Measurements from ENCODE around the gene C6orf136. TPM values are rescaled to one million over a fixed set of nuclear protein-coding genes. Genes with fewer than 3 reads are reported as not detected.

The C6orf136 gene
- total RNA-seq, 1 donor from 2014 or later, result 20.1 TPM

DNA sequence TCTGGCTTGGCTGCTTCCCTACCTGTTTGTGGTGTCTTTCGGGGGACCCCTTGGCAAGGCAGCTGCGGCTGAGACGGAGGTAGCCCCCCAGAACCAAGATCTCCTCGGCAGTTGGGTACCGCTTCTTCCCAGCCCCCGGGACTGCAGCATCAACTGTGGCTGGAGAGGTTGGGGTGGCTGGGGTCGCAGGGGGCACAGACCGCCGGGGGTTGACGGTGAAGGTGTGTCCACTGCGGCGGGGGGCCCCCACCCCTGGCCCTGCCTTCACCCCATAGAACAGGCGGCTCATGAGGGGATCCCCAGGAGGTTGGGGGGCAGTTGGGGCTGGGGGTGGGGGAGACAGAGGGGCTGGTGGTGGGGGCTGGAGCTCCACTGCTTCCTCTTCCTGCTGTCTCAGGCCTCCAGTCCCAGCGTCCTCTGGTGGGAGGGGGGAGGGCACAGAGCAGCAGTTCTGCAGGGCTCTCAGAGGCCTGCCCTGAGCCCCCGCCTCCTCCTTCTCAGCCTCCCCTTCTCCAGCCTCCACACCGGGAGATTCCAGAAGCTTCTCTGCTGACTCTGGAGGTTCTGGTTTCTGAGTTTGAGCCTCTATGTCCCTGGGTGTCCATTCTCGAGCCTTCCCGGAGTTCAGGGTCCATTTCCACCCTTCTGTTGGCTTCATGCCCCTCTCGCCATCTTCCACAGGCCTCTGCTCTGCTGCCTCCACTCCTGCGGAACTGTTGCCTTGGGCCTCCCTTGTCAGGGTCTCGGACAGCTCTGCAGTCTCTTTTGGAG, 37.6 kb downstream of the C6orf136 start:
- intact Hi-C loops (cut with micrococcal nuclease), result loop anchor here (10.0 kb wide), 1 partner anchor 470 kb away; the partner anchor contains the start of genes CCHCR1 and TCF19

DNA sequence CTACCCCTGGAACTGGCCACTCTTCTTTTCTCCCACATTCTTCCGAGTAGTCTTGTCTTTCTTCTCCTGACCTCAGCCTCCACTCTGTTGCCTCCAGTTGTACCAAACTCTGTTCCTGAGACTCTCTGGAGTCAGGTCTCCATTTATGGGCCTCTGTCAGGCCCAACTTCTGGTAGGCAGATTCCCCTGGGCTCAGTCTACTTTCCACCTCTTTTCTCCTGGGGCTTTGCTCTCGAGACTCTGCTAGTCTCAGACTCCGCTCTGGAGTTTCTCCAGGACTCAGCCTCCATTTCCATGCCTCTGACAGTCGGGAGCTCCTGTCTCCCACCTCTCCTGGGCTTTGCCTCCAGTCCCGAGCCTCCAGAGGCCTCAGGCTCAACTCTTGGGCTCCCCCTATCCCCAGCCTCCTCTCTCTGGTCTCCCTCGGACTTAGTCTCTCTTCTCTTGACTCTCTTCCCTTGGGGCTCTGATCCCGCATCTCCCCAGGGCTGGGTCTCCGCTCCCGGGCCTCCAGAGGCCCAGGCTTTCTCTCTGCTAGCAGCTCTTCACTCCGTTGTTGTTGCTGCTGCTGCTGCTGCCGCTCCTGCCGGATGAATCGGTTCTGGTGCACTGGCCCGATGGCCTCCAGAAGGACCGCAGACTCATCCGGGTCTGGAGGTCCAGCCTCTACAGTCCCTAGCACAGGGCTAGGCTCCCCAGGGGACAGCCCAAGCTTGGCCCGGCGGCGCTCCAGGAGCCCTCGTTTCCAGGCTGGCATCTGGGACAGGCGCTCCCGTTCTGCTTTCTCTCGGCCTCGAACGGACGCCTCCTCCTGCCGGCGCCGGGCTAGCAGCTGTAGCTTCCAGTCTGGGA, 38.5 kb downstream of the C6orf136 start:
- intact Hi-C loops (cut with micrococcal nuclease), result loop anchor here (10.0 kb wide), 1 partner anchor 469 kb away; the partner anchor contains the start of genes CCHCR1 and TCF19

DNA sequence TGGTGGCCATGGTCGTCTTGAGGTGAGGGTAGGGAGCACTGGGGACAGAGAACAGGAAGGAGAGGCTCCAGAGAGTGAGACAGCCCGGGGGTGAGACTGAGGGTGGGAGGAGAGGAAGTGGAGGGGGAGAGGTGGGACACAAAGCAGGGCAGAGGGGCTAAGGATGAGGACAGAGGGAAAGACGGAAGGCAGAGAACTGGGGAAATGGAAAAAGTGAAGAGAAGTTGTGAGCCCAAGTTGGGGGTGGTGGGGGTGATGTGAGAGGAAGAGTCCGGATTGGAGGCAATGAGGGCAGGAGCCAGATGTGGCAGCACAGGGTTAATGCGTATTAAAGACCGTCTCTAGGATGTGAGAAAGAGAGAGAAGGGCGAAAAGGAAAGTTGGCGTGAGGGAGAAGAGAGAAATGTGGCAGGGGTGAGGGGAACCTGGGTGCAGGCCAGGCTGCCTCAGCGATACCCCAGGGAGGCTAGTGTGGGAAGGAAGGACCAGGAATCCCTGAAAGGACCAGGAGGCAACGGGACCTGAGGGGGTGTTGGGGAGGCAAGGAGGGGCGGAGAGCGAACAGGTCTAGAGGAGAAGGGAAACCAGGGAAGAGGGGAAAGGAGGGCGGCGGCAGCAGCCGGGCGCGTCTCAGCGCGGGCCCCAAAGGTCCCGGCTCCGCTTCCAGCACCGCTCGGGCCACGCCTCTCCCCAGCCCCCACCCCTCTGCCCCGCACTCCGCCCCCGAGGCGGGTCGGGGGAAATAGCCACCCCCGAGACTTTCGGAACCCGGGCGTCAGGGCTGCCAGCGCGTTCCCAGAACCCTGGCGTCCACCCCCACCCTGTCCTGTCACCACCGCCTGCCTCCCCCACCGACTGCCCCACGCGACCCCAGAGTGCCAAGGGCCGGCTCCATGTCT, 39.3 kb downstream of the C6orf136 start, which contains the start of gene PPP1R18:
TSS of gene PPP1R18 (minus strand) at position 637 of the 899 bp plus-strand sequence. CDS start at position 10, 627 bp downstream.
- intact Hi-C loops (cut with micrococcal nuclease), result loop anchor here (10.0 kb wide), 1 partner anchor 469 kb away; the partner anchor contains the start of genes CCHCR1 and TCF19

DNA sequence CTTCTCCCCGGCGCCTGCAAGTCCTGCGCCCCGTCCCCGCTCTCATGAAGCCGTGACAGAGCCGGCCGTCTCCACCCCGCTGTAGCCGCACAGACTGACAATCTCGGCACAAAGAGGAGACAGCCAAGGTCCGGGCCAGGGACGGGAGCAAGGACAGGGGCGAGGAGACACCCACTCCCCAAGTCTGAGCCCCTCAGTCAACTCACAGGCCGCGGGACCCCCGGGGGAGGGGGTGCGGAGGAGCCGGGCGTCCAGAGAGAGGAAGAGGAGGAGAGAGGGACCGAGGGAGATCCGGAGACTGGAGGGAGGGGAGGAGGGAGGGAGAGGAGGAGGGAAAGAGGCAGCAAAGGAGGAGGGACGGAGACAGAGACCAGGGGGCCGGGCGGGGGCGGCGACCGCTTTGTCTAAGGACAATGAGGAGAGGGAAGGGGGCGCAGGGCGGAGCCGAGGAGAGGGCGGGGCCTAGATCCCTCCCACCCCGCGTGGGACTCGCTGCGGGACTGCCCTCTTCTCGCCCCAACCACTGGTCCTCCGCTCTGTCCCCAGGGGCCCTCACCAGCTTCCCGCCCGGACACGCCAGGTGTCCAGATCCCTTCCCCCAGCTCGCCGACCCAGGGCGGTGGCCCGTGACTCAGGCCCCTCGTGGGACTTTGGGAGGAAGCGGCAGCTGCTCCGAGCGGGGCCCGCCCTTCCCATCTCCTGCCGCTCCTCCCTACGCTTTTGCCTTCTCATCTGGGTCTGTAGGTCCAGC, 40.1 kb downstream of the C6orf136 start:
- intact Hi-C loops (cut with micrococcal nuclease), result loop anchor here (1.0 to 10.0 kb wide), 2 partner anchors 30 to 468 kb away; partner anchors contain the start of genes CCHCR1, MDC1 and TCF19

DNA sequence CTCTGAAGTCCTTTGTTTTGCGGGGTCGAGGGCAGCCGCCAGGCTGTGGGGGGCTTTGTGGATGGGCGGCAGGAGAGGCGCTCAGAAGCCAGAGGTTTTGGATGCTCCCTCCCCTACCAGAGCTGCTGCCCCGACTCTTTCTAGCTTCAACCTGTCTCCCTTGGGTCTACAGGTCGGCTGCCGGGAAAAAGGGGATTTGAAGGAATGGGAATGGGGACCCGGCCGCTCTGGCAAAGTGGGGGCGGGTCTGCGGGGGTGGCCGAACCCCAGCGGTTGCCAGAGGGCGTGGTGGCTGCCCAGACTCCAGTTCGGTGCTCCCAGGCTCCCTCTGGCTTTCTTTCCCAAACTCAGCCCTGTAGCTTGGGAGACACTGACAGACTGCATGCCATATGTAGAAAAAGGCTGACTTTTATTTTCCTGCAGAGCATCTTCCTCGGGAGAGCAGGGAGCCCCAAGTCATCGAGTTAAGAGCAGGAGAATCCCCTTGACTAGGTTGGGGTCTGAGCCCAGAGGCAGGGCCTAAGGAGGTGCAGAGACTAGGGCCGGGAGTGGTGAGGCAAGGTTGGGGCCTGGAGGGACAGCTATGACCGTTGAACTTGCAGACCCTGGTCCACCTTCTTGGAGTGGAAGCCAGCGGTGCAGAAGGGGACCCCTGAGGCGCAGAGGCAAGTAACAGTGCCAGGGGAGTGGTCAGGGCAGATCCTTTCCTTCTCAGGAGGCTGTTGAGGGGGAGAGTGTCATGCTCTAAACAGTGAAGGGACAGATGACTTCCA, 40.9 kb downstream of the C6orf136 start:
- intact Hi-C loops (cut with micrococcal nuclease), result loop anchor here (1.0 to 10.0 kb wide), 2 partner anchors 29 to 467 kb away; partner anchors contain the start of genes CCHCR1, MDC1 and TCF19

DNA sequence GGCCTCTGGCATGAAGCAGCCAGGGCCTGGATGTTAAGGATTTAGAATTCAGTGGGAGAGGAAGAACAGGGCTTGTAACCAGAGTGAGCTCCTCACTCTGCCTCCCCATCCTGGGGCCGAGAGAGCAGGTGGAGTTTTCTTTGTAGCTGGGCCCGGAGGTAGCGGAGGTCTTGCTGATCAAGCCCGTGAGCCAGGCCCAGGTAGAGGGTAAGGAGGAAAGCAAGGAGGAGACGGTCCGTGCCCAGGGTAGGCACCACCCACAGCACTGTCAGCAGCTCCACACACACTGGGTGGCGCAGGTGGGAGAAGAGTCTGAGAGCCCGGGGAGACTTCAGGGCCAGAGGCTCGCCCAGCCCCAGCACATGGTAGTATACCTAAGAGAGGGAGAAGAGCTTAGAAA, 41.6 kb downstream of the C6orf136 start:
- intact Hi-C loops (cut with micrococcal nuclease), result loop anchor here (10.0 kb wide), 1 partner anchor 466 kb away; the partner anchor contains the start of genes CCHCR1 and TCF19

DNA sequence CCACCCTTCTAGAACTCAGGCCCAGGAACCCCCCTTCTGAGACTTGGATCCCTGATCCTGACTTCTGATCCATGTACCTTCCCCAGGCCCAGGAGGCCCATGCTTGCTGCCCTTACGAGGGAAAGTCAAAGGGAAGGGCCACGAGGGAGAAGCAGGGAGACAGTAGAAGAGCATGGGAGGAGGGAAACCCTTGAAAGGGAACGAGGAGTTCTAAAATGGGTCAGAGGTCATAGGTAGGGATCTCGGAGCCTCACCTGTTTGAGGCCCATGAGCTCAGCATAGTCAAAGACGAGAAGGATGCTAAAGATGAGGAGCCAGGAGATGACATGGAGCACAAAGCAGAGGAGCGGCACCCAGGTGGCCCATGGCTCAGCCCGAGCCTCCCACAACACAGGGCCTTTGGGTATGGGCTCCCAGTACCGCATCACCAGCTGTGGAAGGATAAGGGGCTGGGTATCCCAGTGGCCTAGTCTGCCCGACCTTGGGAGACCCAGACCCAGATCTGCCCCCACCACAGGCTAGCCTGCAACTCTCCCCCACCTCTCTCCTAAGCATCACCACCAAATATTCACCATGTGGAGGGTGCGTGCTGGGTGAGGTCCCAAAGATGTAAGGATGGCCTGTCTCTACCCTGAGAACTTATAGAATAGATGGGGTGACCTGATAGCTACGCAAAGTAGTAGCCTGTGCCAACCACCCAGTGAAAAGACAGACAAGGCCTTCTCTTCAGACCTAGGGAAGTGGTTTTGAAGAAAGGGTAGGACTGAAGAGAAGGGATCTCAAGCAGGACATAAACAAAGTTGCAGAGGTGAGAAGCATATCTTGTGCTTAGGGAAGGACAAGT, 42.3 kb downstream of the C6orf136 start:
- intact Hi-C loops (cut with micrococcal nuclease), result loop anchor here (10.0 kb wide), 1 partner anchor 466 kb away; the partner anchor contains the start of genes CCHCR1 and TCF19

DNA sequence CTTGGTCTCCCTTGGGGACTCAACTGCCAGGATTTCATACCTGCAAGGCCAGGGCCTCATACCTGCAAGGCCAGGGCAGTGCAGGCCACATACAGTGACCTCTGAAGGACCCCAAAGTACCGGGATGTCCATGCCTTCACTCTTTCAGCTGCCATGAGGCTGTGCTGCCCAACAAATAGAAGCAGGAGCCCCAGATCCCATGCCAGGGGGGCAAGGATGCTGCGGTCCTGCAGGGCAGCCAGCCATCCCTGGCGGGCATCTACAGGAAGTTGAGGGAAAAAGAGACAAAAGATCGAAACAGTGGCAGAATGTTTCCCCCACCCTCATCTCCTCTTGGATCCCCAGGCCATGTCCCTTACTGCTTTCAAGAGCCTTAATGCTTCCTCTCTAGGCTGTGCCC, 43.1 kb downstream of the C6orf136 start:
- intact Hi-C loops (cut with micrococcal nuclease), result loop anchor here (10.0 kb wide), 1 partner anchor 465 kb away; the partner anchor contains the start of genes CCHCR1 and TCF19

DNA sequence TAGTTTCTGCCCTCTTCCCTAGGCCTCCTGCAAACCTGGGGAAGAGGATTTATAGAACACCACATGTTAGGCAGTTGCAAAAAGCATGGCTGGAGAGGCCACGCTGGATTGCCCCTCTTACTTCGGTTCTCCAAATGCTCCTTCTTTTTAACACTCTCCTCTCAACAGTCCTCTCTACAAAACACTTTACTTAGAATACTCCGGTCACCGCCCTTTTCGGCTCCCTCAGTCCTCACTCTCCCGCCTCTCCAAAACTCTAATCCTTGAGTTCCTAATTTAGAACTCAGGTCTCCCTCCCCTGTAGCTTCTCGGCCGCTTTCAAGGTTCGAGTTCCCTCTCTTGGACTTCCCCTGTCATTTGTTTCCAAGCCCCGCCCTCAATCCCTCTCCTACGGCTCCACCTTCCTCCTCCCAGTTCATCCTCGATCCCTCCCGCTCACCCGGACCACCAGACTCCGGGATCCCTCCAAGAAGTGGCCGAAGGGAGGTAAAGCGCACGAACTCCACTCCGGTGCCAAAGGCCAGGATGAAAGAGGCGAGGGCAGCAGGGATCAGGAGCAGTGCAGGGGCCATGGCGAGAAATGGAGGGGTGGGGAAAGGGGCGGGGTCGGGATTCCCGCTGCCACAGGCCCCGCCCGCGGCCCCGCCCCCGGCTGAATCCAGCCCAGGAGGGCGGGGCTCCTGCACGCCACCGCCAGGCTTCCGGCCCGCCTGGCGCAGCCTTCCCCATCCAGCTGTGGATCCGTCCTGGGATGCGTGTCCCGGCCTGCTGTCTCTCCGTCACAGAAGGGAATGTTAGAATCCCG, 43.7 kb downstream of the C6orf136 start, which contains the start of gene NRM:
TSS of gene NRM (minus strand) at position 582 of the 805 bp plus-strand sequence. CDS start at position 572, 10 bp downstream.
- intact Hi-C loops (cut with micrococcal nuclease), result no loop called here

DNA sequence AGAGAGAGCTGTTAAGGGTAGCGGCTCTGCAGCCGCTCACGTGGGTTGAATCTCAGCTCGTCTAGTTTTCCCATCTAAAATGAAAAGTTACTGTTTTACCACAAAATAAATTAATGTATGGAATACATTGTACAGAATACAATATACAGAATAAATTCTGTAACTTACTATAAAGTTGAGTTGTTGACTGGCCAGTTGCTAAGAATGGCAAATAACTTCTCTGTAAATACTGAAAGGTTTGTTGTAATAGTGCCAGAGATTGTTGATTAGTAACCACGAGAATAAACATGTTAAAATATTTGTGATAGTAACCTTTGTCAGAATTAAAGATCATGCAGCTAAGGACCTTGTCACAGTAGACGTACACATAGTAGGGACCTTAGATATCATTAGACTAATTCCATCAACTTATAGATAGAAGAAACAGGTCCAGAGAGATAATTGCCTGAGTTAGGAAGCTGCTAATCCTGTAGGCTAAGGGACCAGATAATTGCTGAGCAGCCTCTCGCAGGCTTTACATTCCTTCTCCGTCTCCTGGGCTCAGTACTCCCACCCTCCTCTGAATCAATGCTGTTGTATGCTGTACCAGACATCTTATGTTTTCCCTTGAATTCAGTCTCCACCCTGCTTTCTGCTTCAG, 44.4 kb downstream of the C6orf136 start:
- intact Hi-C loops (cut with micrococcal nuclease), result no loop called here

DNA sequence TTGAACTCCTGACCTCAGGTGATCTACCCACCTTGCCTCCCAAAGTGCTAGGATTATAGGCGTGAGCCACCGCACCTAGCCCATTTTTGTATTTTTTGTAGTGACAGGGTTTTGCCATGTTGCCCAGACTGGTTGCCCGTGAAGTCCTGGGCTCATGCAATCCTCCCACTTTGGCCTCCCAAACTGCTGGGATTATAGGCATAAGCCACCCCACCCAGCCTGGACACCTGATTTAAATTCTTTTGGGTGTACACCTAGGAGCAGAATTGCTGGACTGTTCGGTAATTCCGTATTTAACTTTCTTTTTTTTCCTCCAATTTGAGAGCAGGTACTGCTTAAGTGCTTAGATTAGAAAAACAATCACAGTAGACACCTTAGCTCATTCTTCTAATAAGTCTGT, 49.5 kb downstream of the C6orf136 start:
- intact Hi-C loops (cut with micrococcal nuclease), result no loop called here

DNA sequence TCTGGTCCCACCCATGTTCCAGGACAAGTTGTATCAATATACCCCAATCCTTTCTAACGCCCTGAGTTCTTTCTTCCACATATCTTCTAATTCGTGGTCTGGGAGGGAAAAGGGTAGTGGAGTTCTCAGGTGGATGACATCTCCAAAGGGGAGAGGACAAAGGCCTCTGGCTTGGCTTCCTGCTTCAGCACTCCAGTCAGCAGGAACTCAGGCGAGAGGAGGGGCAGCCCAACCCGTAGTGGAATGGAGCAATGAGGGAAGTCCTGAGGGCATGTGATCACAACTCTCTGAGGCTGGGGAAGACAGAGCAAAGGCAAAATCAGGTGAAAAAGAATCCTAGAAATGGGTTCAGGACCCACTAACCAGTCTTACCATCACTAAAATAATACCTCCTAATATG, 53.4 kb downstream of the C6orf136 start:
- intact Hi-C loops (cut with micrococcal nuclease), result no loop called here
